PC-9 (cell line): Measurements from ENCODE around the gene CREBBP.

Source experiments
- EZH2 ChIP-seq: fragments of 200-600 bp; sonication (generic); IDR thresholded peaks from 2 replicates; pipeline ENCODE4 v1.8.0; 2017; ENCODE audit warnings: antibody characterized with exemption, low read depth
- TF ChIP-seq, protein P1 (sequence below): fragments of 200-600 bp; sonication (generic); conservative IDR thresholded peaks from 2 replicates; pipeline ENCODE4 v1.6.1; 2017; ENCODE audit warnings: mixed run types, antibody characterized with exemption, mild to moderate bottlenecking, moderate library complexity

DNA sequence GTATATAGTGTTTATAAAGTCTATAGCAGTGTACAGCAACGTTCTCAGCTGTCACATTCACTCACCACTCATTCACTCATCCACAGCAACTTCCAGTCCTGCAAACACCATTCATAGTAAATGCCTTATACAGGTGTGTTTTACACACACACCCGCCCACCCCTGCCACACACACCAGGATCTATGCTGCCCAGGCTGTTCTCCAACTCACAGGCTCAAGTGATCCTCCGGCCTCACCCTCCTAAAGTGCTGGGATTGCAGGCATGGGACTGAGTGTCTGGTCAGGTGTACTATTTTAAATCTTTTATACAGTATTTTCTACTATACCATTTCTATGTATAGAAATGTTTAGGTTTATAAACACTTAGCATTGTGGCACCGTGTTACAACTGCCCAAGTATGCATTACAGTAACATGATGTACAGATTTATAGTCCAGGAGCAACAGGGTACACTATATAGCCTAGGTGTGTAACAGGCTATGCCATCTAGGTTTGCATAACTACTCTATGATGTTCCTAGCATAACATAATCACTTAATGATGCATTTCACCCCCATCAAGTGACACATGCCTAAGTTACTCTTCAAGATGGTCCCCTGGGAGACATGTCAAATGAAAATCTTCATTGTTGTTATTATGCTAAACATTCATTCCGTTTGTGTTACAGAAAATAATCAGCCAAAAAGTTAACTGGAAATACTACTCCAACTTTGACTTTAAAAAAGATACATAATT, 42.5 kb downstream of the CREBBP start:
- TF ChIP-seq, protein P1, sequence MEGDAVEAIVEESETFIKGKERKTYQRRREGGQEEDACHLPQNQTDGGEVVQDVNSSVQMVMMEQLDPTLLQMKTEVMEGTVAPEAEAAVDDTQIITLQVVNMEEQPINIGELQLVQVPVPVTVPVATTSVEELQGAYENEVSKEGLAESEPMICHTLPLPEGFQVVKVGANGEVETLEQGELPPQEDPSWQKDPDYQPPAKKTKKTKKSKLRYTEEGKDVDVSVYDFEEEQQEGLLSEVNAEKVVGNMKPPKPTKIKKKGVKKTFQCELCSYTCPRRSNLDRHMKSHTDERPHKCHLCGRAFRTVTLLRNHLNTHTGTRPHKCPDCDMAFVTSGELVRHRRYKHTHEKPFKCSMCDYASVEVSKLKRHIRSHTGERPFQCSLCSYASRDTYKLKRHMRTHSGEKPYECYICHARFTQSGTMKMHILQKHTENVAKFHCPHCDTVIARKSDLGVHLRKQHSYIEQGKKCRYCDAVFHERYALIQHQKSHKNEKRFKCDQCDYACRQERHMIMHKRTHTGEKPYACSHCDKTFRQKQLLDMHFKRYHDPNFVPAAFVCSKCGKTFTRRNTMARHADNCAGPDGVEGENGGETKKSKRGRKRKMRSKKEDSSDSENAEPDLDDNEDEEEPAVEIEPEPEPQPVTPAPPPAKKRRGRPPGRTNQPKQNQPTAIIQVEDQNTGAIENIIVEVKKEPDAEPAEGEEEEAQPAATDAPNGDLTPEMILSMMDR, result no peak
- TF ChIP-seq EZH2, result no peak
